ENCODE results near the gene WFIKKN1. TPM values are rescaled to one million over a fixed set of nuclear protein-coding genes. Genes with fewer than 3 reads are reported as not detected.

WFIKKN1 gene
- total RNA-seq, 1 experiment from 2014 or later: 0.47 TPM

DNA sequence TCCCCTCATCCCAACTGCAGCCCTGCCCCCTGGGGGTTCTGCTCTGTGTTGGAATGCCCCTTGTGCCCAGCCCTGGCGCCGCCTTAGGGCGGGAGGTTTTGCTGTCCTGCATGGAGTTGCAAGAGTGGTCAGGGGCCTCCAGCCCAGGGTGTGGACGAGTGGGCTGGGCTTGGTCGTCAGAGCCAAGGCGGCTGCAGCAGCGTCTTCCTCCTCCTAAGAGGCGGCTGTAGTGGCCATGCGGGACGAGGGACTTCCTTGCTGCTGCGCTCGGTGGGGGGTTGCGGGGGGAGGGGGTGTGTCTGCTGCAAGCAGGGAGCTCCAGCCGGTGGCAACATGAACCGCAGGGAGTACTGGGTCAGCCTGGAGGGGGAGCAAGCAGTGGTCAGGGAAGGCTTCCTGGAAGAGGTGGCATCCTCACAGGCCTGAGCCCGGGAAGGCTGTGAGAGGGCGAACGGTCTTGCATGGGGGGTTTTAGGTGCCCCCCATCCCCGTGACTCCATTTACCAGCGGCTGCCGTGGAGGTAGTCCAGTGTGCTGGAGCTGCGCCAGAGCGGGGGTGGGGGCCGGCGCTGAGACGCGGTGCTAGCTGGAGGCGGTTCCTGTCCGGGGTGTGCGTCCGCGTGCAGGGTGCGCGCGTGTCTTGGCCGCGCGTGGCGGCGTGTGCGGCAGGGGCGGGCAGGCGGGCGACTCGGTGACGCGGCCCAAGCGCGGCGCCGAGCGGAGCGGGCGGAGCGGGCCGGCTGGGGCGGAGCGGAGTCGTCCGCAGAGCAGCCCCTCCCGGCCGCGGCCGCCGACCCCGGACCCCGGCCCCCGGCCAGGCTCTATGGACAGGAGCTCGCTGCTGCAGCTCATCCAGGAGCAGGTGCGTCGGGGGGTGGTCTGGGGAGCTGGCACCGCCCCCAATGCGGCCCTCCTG, 44.4 kb downstream of the WFIKKN1 start, which contains the start of gene RHBDL1:
TSS of gene RHBDL1 (plus strand) at position 704 of the 916 bp plus-strand sequence. CDS start at position 824, 120 bp downstream.
- H2AFZ ChIP-seq (ENCODE audit: low read depth, low read length, poor library complexity, severe bottlenecking): no peak within 1 kb of the TSS
- DNase-seq (ENCODE audit: low read depth, low spot score) (no peak), ATAC-seq (no peak)
- no peak within 1 kb of the TSS for H3K9ac ChIP-seq (ENCODE audit: low read length)
- CTCF ChIA-PET: no interaction called here
- H3K9me3 ChIP-seq (ENCODE audit: control insufficient read depth in 1 of 2, insufficient read depth in 1 of 2, low read depth in 1 of 2, low read length in 2 of 2): no peaks in the 10 kb centered on the region
- peaks cover 3% of the 10 kb centered on the region; the same call in 1 of the 2 replicates for H3K79me2 ChIP-seq (ENCODE audit: insufficient read depth, low read length)
- no peaks in the 10 kb centered on the region for H3K27me3 ChIP-seq (ENCODE audit: insufficient read depth, low read length)
- RAD21 ChIA-PET (ENCODE audit: low non-redundant PET in 1 of 2, low total read pairs in 2 of 2, uncharacterized antibody in 2 of 2, unreplicated experiment in 2 of 2): interaction anchor here in 1 of 2 experiments (0.6 kb wide), 1 partner anchor 536 kb away, joined by 3 read pairs; no protein-coding TSS in a partner anchor
- intact Hi-C loops (cut with micrococcal nuclease): no loop called here
- H3K4me3 ChIP-seq (replicated peaks in 1 of 2; ENCODE audit: low read depth in 1 of 2, low read length in 2 of 2): no peak within 1 kb of the TSS
- H3K4me1 ChIP-seq (ENCODE audit: control insufficient read depth in 1 of 2, insufficient read depth in 2 of 2, low read length in 2 of 2): peaks cover 0 to 7% of the 10 kb centered on the region in 2 experiments; a peak in 1 of 4 replicates
- H3K9me2 ChIP-seq (ENCODE audit: insufficient read depth): no peaks in the 10 kb centered on the region
- no peaks in the 10 kb centered on the region for H4K20me1 ChIP-seq (ENCODE audit: insufficient read depth)
- POLR2A ChIA-PET: no interaction called here
- no peak within 1 kb of the TSS for H3K4me2 ChIP-seq (ENCODE audit: low read length)
- H3K27ac ChIP-seq (ENCODE audit: low read depth, low read length): no peak within 1 kb of the TSS
- TF ChIP-seq EZH2 (IDR thresholded peaks at IDR 0.05): no peak
- TF ChIP-seq, protein P1, sequence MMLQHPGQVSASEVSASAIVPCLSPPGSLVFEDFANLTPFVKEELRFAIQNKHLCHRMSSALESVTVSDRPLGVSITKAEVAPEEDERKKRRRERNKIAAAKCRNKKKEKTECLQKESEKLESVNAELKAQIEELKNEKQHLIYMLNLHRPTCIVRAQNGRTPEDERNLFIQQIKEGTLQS (IDR thresholded peaks at IDR 0.05): no peak
- TF ChIP-seq CBX3 (IDR thresholded peaks at IDR 0.05; ENCODE audit: low read depth): no peak
- TF ChIP-seq ZNF274 (IDR thresholded peaks at IDR 0.05; ENCODE audit: low read depth, low read length): no peak
- no peak for TF ChIP-seq SP1 (IDR thresholded peaks at IDR 0.05; ENCODE audit: low read depth)
- no peak for TF ChIP-seq FOSL1 (IDR thresholded peaks at IDR 0.05; ENCODE audit: low read depth)
- no peak for TF ChIP-seq ZFX (IDR thresholded peaks at IDR 0.05)
- no peak for TF ChIP-seq RAD21 (IDR thresholded peaks at IDR 0.05; ENCODE audit: low read depth)
- TF ChIP-seq POLR2AphosphoS5 (IDR thresholded peaks at IDR 0.05; ENCODE audit: low read depth, low read length): no peak
- TF ChIP-seq, protein P2, sequence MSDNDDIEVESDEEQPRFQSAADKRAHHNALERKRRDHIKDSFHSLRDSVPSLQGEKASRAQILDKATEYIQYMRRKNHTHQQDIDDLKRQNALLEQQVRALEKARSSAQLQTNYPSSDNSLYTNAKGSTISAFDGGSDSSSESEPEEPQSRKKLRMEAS (IDR thresholded peaks at IDR 0.05): no peak
- no peak for TF ChIP-seq CEBPB (IDR thresholded peaks at IDR 0.05; ENCODE audit: low read depth)
- TF ChIP-seq JUND (IDR thresholded peaks at IDR 0.05): no peak
- TF ChIP-seq, protein P3, sequence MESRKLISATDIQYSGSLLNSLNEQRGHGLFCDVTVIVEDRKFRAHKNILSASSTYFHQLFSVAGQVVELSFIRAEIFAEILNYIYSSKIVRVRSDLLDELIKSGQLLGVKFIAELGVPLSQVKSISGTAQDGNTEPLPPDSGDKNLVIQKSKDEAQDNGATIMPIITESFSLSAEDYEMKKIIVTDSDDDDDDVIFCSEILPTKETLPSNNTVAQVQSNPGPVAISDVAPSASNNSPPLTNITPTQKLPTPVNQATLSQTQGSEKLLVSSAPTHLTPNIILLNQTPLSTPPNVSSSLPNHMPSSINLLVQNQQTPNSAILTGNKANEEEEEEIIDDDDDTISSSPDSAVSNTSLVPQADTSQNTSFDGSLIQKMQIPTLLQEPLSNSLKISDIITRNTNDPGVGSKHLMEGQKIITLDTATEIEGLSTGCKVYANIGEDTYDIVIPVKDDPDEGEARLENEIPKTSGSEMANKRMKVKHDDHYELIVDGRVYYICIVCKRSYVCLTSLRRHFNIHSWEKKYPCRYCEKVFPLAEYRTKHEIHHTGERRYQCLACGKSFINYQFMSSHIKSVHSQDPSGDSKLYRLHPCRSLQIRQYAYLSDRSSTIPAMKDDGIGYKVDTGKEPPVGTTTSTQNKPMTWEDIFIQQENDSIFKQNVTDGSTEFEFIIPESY (IDR thresholded peaks at IDR 0.05; ENCODE audit: extremely low read depth, insufficient replicate concordance, low read length): no peak
- TF ChIP-seq TCF7L2 (IDR thresholded peaks at IDR 0.05; ENCODE audit: borderline replicate concordance, extremely low read depth, insufficient read depth, insufficient read length): no peak
- TF ChIP-seq SIN3A (IDR thresholded peaks at IDR 0.05; ENCODE audit: low read depth): no peak
- no peak for TF ChIP-seq EGR1 (IDR thresholded peaks at IDR 0.05; ENCODE audit: low read depth)
- no TSS peak for BruUV-seq (replicated peaks)
- H3K36me3 ChIP-seq (ENCODE audit: control insufficient read depth in 1 of 2, insufficient read depth in 2 of 2, low read length in 2 of 2): peaks cover 0 to 4% of the 10 kb centered on the region in 2 experiments; a peak in 1 of 4 replicates
